Superior temporal gyrus (tissue), 1 donor: ENCODE results near the gene SOX4.
"Not testable (repeated sequence)": the region's sequence is repeated elsewhere in the genome, so short reads cannot be mapped to it uniquely, and the experiment has no call there.

ENCODE experiments used
- DNase-seq: peaks from one replicate; pipeline ENCODE4 v3.0.0-alpha.2; 2016; ENCODE audit errors: extremely low spot score

The SOX4 gene

GRCh38 chr6:21593412-21593926 lies at the start of gene SOX4:
TSS of gene SOX4 (plus strand) at chr6:21593751. CDS start at chr6:21594535, 784 bp downstream.
- peak; percentile 93 for DNase-seq

GRCh38 chr6:21552286-21552685 lies 41.3 kb upstream of the SOX4 start:
- DNase-seq = not testable (repeated sequence)

GRCh38 chr6:21554286-21554685 lies 39.3 kb upstream of the SOX4 start:
- no peak for DNase-seq

- DNase-seq = no peak
These were observed 38.4 kb upstream of the SOX4 start for GRCh38 chr6:21555197-21555596.

GRCh38 chr6:21556511-21556910 lies 37.0 kb upstream of the SOX4 start:
- DNase-seq = no peak

- no peak for DNase-seq
These were observed 36.4 kb upstream of the SOX4 start for GRCh38 chr6:21556968-21557721.

- DNase-seq = no peak
These were observed 34.3 kb upstream of the SOX4 start for GRCh38 chr6:21559238-21559637.

GRCh38 chr6:21560249-21560648 lies 33.3 kb upstream of the SOX4 start:
- no peak for DNase-seq

- no peak for DNase-seq
These were observed 28.1 kb upstream of the SOX4 start for GRCh38 chr6:21565431-21565830.

GRCh38 chr6:21578523-21578922 lies 15.0 kb upstream of the SOX4 start:
- DNase-seq = no peak

GRCh38 chr6:21582651-21583050 lies 10.9 kb upstream of the SOX4 start:
- no peak for DNase-seq

- DNase-seq = no peak
These were observed 7.3 kb upstream of the SOX4 start for GRCh38 chr6:21586300-21586699.

GRCh38 chr6:21586740-21587178 lies 6.8 kb upstream of the SOX4 start:
- peak; percentile 36 for DNase-seq

GRCh38 chr6:21587179-21587960 lies 6.2 kb upstream of the SOX4 start:
- peak; percentile 30 for DNase-seq

GRCh38 chr6:21587961-21588480 lies 5.5 kb upstream of the SOX4 start:
- peak; percentile 54 for DNase-seq

- DNase-seq = peak; percentile 62
These were observed 4.8 kb upstream of the SOX4 start for GRCh38 chr6:21588481-21589351.

- DNase-seq = peak; percentile 88
These were observed 3.9 kb upstream of the SOX4 start for GRCh38 chr6:21589352-21590345.

GRCh38 chr6:21590346-21590745 lies 3.2 kb upstream of the SOX4 start:
- no peak for DNase-seq

- DNase-seq = no peak
These were observed 2.1 kb upstream of the SOX4 start for GRCh38 chr6:21591446-21591845.

GRCh38 chr6:21592953-21593352 lies 598 bp upstream of the SOX4 start:
- DNase-seq = no peak
